ENCODE results near the gene TMEM243. TPM values are rescaled to one million over a fixed set of nuclear protein-coding genes. Genes with fewer than 3 reads are reported as not detected.
"Not testable (repeated sequence)": the region's sequence is repeated elsewhere in the genome, so short reads cannot be mapped to it uniquely, and the experiment has no call there.

TMEM243 gene
- 10 to 100 TPM; 16.4 to 23.1 TPM for total RNA-seq

- H3K27ac ChIP-seq, result peak within 1 kb of the TSS; percentile 84
- H3K36me3 ChIP-seq, result no peaks in the 10 kb centered on the region
- DNase-seq, result peak; percentile 83
- no peaks in the 10 kb centered on the region for H3K27me3 ChIP-seq
- H3K9ac ChIP-seq (ENCODE audit: low read depth in 2 of 2, low read length in 2 of 2), result peak within 1 kb of the TSS; percentile 77 to 89
- intact Hi-C loops (cut with DNase I), result loop anchor here (10.0 kb wide), 1 partner anchor 55 kb away; no protein-coding TSS in a partner anchor
- H3K4me3 ChIP-seq, result peak within 1 kb of the TSS; percentile 77
- no peaks in the 10 kb centered on the region for H3K9me3 ChIP-seq
- no peaks in the 10 kb centered on the region for H3K4me1 ChIP-seq
- no peak for TF ChIP-seq CTCF (IDR thresholded peaks at IDR 0.05)
Measured at GRCh38 chr7:87219545-87220025, at the start of gene TMEM243. Gene TMEM243, minus strand, starts transcription at chr7:87219732. Its CDS starts 229 bp downstream, at chr7:87219503.

- H3K9ac ChIP-seq (ENCODE audit: low read depth in 2 of 2, low read length in 2 of 2), result no peak overlapping the region
- no peaks in the 10 kb centered on the region for H3K36me3 ChIP-seq
- no peak for DNase-seq
- intact Hi-C loops (cut with DNase I), result no loop called here
- TF ChIP-seq CTCF (IDR thresholded peaks at IDR 0.05), result no peak
- H3K9me3 ChIP-seq, result no peaks in the 10 kb centered on the region
- no peaks in the 10 kb centered on the region for H3K4me1 ChIP-seq
- H3K4me3 ChIP-seq, result no peak overlapping the region
- H3K27ac ChIP-seq, result no peak overlapping the region
- H3K27me3 ChIP-seq, result no peaks in the 10 kb centered on the region
Measured at GRCh38 chr7:87267239-87267900, 47.8 kb upstream of the TMEM243 start.

- H3K4me3 ChIP-seq, result no peak overlapping the region
- H3K36me3 ChIP-seq, result no peaks in the 10 kb centered on the region
- intact Hi-C loops (cut with DNase I), result no loop called here
- no peaks in the 10 kb centered on the region for H3K27me3 ChIP-seq
- TF ChIP-seq CTCF (IDR thresholded peaks at IDR 0.05), result no peak
- no peak overlapping the region for H3K27ac ChIP-seq
- no peaks in the 10 kb centered on the region for H3K9me3 ChIP-seq
- no peak for DNase-seq
- H3K4me1 ChIP-seq, result no peaks in the 10 kb centered on the region
- no peak overlapping the region for H3K9ac ChIP-seq (ENCODE audit: low read depth in 2 of 2, low read length in 2 of 2)
Measured at GRCh38 chr7:87263537-87263936, 44.0 kb upstream of the TMEM243 start.

GRCh38 chr7:87253589-87254087 lies 34.1 kb upstream of the TMEM243 start:
- no peak overlapping the region for H3K4me3 ChIP-seq
- no peaks in the 10 kb centered on the region for H3K36me3 ChIP-seq
- no peaks in the 10 kb centered on the region for H3K27me3 ChIP-seq
- H3K27ac ChIP-seq, result no peak overlapping the region
- no peak for TF ChIP-seq CTCF (IDR thresholded peaks at IDR 0.05)
- no peak overlapping the region for H3K9ac ChIP-seq (ENCODE audit: low read depth in 2 of 2, low read length in 2 of 2)
- no peaks in the 10 kb centered on the region for H3K4me1 ChIP-seq
- DNase-seq, result no peak
- intact Hi-C loops (cut with DNase I), result no loop called here
- no peaks in the 10 kb centered on the region for H3K9me3 ChIP-seq

GRCh38 chr7:87245671-87246070 lies 26.1 kb upstream of the TMEM243 start:
- DNase-seq; intact Hi-C loops (cut with DNase I); H3K9me3 ChIP-seq; H3K9ac ChIP-seq (ENCODE audit: low read depth in 2 of 2, low read length in 2 of 2); H3K27ac ChIP-seq; H3K4me3 ChIP-seq; H3K4me1 ChIP-seq; H3K27me3 ChIP-seq; H3K36me3 ChIP-seq: not testable (repeated sequence)

GRCh38 chr7:87238464-87239051 lies 19.0 kb upstream of the TMEM243 start:
- not testable (repeated sequence) for H3K9ac ChIP-seq (ENCODE audit: low read depth in 2 of 2, low read length in 2 of 2); H3K4me3 ChIP-seq; H3K9me3 ChIP-seq; H3K27me3 ChIP-seq; H3K27ac ChIP-seq; H3K36me3 ChIP-seq; DNase-seq; H3K4me1 ChIP-seq
- intact Hi-C loops (cut with DNase I), result loop anchor here (5.0 kb wide), 2 partner anchors 296 to 311 kb away; no protein-coding TSS in a partner anchor
